ENCODE measurements around the gene CCDC27.

DNA sequence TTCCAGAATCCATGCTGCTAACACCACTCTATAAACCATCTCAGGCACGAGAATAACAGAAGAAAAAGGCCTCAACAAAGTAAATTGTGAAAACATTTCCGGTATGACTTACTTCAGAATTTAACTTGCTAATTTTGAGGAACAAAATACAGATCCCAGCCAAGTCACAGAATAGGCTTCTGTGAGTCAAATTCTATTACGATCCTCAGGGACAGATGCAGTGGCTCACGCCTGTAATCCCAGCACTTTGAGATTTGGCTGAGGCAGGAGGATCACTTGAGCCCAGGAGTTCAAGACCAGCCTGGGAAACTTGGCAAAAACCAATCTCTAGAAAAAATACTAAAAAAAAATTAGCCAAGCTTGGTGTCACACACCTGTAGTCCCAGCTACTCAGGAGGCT is 8.8 kb upstream of the CCDC27 start:
- TF ChIP-seq, protein P1, sequence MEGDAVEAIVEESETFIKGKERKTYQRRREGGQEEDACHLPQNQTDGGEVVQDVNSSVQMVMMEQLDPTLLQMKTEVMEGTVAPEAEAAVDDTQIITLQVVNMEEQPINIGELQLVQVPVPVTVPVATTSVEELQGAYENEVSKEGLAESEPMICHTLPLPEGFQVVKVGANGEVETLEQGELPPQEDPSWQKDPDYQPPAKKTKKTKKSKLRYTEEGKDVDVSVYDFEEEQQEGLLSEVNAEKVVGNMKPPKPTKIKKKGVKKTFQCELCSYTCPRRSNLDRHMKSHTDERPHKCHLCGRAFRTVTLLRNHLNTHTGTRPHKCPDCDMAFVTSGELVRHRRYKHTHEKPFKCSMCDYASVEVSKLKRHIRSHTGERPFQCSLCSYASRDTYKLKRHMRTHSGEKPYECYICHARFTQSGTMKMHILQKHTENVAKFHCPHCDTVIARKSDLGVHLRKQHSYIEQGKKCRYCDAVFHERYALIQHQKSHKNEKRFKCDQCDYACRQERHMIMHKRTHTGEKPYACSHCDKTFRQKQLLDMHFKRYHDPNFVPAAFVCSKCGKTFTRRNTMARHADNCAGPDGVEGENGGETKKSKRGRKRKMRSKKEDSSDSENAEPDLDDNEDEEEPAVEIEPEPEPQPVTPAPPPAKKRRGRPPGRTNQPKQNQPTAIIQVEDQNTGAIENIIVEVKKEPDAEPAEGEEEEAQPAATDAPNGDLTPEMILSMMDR (IDR thresholded peaks at IDR 0.05): no peak
- TF ChIP-seq POLR2AphosphoS5 (IDR thresholded peaks at IDR 0.05): no peak
- TF ChIP-seq POLR2A (IDR thresholded peaks at IDR 0.05; ENCODE audit: low read depth): no peak

Data from esophagus muscularis mucosa (tissue), 3 donors.